NCI-H2196 (cell line): Measurements from ENCODE around the gene KIFC1.

Experiments
- DNase-seq: peaks from one replicate; lab custom pipeline; 2025; ENCODE audit not compliant: unreplicated experiment; lab: John Stamatoyannopoulos, UW

Gene KIFC1

DNA sequence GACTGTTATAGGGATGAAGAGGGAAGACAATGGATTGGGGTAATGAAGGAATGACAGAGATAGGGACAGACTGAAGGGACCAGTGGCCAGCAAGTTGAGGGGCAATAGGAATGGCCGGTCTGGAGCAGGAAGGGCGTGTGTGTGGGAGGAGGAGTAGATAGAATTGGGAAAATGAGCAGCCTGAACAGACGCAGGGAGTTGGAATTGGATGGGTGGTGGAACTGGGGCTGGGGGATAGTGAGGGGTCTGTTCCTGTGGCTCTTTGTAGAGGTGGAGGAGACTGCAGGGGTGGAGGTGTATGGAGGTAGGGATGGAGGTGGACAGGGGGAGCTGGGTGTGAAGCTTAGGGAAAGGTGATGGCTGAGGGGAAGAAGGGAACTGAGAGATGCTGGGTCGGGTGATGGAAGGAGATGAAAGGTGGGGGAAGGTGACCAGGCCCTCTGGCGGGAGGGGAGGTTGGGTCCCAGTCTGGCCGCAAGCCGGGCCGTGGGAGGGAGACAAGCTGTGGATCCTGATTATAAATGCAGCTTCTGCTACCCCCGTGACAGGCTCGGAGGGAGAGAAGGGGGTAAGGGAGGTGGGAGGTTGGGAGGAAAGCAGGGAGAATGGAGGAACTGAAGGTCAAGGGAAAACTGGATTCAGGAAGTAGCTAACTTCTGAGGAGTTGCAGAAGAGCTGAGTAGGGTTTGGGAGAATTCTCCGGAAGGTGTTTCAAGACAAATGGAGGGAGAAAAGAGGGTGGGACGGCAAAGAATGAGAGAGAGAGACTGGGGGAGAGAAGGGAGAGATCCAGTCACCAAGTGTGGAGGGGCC lies 33.4 kb downstream of the KIFC1 start:
- DNase-seq, result no peak

- peak; percentile 81 for DNase-seq
These were observed 34.3 kb downstream of the KIFC1 start for GRCh38 chr6:33425668-33426577.

DNA sequence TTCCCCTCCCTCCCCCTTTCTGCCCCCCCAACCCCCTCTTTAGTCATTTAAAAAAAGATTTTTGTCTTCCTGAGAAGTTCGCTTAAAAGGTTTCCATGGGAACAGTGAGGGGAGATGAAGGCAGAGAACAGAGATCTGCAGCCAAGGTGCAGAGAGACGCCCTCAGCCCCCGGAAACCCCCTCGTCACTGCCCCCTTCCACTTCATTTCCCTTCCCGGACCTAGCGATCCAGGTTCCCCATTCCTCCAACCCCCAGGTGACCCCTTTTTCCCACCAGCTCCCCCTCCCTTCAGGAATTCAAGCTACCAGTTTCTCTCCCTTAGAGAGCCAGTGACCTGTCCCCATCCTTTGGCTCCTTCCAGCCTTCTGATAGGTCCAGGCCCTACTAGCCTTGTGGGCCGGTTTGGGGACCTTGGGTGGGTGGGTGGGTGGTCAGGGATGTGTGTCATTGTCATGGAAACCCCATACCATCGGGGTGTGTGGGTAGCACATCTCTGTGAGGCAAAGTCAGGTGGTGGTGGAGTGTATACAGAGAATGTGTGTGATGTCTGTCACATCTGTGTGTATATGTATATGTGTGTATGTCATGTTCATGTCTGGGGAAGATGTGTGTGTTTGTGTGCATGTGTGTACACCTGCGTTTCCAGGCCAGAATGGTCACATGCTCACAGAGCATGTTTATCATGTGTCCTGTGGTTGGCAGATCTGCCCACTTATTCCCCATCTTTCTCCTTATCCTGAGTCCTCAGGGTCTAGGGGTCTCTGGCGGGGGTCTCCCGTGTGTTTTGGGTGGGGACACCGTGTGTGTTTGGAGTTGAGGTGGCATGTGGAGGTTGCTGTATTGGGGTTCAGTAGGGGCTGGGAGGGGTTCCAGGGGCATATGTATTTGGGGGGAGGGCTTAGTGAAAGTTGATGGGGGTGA lies 35.2 kb downstream of the KIFC1 start:
- DNase-seq, result no peak

DNA sequence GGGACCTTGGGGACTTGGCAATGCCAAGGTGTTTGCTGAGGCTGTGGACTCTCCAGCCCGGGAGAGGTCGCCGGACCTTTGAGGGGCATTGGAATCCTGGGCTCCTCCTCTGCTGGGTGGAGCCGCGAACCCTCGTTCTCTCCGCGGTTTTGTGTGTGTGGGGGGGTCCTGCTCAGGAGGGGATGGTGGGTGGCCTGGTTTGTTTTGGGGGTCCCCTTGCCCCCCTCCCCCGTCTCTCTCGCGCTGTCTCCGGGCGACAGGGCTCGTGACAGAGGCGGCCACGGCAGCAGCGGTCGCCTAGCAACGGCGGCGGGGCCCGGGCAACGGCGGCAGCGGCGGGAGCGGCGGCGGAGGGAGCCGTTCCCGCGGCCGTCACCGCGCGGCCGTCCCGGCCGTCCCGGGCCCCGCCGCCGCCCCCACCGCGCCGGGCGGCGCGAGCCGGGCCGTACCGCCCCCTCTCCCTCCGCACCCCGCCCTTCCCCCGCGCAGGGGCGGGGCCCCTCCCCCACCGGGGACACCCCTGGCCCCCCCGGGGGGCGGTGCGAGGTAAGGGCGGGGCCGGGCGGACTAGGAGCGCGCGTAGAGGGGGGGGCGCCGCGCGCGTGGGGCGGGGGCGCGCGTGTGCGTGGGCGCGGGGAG lies 36.1 kb downstream of the KIFC1 start:
- peak; percentile 65 for DNase-seq

GRCh38 chr6:33428224-33428965 lies 36.8 kb downstream of the KIFC1 start:
- DNase-seq, result peak; percentile 26

DNA sequence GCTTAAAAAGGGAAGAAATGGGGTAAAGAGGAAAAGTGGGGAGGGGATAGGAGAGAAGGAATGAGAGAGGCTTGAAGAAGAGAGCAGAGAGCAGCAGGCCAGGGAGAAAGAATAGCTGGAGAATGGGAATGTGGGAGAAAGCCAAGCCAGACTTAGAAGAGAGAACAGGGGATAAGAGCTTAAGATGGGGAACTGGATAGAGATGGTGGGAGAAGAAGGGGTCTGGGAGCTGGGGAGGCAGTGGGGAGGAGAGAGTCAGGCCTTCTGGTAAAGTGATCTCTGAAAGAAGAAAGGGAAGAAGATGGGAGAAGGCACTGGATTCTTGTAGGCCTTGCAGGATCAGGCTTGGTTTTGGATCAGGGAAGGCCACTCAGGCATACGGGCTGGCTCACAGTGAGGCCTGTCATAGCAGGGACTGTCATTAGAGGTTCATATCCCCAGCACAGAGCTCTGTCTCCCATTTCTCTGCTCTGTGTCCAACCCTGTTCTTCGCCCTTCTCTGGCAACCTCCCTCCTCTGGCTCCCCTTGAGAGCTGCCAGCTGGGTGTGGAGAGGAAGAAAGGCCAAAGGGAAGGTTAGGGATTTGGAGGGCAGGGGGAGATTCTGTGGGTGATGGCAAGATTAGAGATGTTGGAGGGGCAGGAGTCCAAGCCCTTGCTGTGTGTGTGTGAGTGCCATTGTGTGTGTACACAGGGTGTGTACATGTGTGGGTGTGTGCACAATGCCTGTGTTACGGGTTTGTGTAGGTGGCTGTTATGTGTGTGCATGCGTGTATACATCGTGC lies 37.5 kb downstream of the KIFC1 start:
- DNase-seq, result no peak

DNA sequence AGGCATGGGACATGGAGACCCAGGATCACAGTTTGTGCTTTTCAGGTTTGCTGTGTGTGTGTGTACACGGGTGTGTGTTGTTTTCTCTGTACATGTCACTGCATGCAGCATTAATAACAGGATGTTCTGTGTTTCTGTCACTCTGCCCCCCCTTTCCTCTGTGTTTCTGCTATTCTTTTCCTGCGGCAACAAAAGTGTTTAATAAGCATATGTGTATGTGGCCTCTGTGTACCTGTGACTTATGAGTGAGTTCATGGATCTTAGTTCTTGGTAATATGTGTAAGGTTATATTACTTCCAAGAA lies 38.1 kb downstream of the KIFC1 start:
- DNase-seq, result no peak

- no peak for DNase-seq
These were observed 38.7 kb downstream of the KIFC1 start for GRCh38 chr6:33430334-33430733.

- DNase-seq, result peak; percentile 73
These were observed 39.6 kb downstream of the KIFC1 start for GRCh38 chr6:33430991-33431879.

DNA sequence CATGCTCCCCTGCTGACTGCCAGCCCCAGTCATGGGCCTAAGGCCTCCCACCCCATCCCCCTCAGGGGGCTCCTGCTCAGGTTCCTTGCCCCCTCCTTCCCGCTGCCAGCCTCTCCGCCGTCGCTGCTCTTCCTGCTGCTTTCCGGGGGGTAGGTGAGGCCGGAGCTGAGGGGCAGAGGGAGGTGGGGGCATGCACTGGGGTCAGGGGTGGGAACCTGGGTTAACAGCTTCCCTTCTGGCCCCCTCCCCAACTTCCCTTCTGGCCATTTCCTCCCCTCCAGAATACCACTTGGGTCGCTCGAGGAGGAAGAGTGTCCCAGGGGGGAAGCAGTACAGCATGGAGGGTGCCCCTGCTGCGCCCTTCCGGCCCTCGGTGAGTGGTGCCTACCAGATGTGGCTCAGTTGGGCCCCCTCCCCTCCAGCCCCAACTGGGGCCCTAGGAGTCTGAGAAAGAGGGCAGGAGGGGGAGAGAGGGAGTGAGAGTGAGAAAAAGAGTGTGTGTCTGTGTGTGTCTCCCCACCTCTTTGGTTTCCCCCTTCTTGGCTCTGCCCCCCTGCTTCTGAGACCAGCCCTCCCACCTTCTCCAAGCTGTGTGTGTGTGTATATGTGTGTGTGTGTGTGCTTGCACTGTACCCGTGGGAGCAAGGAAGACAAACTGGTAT lies 40.4 kb downstream of the KIFC1 start:
- no peak for DNase-seq

GRCh38 chr6:33432546-33432945 lies 40.9 kb downstream of the KIFC1 start:
- no peak for DNase-seq

DNA sequence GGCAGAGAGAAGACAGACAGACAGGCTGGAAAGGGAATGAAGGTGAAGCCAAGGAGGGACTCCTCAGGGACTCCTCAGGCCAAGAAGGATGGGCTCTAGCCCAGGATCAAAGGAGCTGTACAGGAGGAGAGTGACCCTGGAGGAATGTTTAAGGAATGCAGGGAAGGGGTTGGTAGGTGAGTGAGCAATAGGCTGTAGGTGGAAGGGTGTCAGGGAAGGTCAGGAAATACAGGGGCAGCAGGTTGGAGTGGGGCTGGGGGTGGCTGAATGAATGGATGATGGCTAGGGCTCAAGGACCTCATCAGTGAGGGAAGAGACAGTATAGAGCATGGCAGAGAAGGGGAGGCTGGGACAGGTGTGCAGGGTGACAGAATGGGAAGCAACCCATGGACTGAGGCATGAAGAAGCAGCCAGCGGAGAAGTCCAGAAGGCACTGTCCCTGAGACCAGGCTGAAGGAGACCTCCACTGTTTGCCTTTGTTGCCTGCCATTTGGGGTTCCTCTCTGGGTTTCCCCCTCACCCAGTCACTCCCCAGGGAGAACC lies 41.4 kb downstream of the KIFC1 start:
- no peak for DNase-seq

GRCh38 chr6:33433544-33434191 lies 42.0 kb downstream of the KIFC1 start:
- no peak for DNase-seq

DNA sequence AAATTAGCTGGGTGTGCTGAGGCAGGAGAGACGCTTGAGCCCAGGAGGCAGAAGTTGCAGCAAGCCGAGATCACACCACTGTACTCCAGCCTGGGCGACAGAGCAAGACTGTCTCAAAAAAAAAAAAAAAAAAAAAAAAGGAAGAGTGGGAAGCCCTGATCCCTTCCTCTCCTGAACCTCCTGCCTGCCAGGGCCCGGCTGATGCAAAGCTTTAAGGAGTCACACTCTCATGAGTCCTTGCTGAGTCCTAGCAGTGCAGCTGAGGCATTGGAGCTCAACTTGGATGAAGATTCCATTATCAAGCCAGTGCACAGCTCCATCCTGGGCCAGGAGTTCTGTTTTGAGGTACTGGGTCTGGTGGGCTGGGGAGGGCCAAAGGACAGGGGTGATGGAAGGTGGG lies 43.3 kb downstream of the KIFC1 start:
- DNase-seq, result no peak

DNA sequence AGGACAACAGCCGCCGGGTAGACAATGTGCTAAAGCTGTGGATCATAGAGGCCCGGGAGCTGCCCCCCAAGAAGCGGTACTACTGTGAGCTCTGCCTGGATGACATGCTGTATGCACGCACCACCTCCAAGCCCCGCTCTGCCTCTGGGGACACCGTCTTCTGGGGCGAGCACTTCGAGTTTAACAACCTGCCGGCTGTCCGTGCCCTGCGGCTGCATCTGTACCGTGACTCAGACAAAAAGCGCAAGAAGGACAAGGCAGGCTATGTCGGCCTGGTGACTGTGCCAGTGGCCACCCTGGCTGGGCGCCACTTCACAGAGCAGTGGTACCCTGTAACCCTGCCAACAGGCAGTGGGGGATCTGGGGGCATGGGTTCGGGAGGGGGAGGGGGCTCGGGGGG lies 46.0 kb downstream of the KIFC1 start:
- no peak for DNase-seq

GRCh38 chr6:33438978-33439594 lies 47.5 kb downstream of the KIFC1 start:
- DNase-seq, result no peak
